HG03060 (cell line): Measurements from ENCODE around the gene FRS2.

Source experiments
- ATAC-seq: cut with Tn5 transposase; IDR thresholded peaks from one replicate; pipeline ENCODE4 v1.9.1; 2021; ENCODE audit warnings: low read depth, moderate number of reproducible peaks; ENCODE audit not compliant: unreplicated experiment

Gene FRS2

GRCh38 chr12:69497308-69498026 is 27.3 kb downstream of the FRS2 start:
- peak; percentile 89 for ATAC-seq

- no peak for ATAC-seq
These were observed 30.4 kb downstream of the FRS2 start for GRCh38 chr12:69500631-69501030.

GRCh38 chr12:69501154-69501895 is 31.1 kb downstream of the FRS2 start:
- no peak for ATAC-seq

GRCh38 chr12:69502345-69503081 is 32.3 kb downstream of the FRS2 start:
- no peak for ATAC-seq

- no peak for ATAC-seq
These were observed 37.9 kb downstream of the FRS2 start for GRCh38 chr12:69508091-69508490.

- ATAC-seq = no peak
These were observed 38.4 kb downstream of the FRS2 start for GRCh38 chr12:69508621-69509020.

- ATAC-seq = no peak
These were observed 39.1 kb downstream of the FRS2 start for GRCh38 chr12:69509308-69509736.

- ATAC-seq = no peak
These were observed 40.0 kb downstream of the FRS2 start for GRCh38 chr12:69509904-69510827.

- no peak for ATAC-seq
These were observed 40.8 kb downstream of the FRS2 start for GRCh38 chr12:69511016-69511415.

- ATAC-seq = no peak
These were observed 41.5 kb downstream of the FRS2 start for GRCh38 chr12:69511469-69512267.

- ATAC-seq = no peak
These were observed 42.6 kb downstream of the FRS2 start for GRCh38 chr12:69512820-69513219.

GRCh38 chr12:69513297-69513696 is 43.1 kb downstream of the FRS2 start:
- no peak for ATAC-seq

- no peak for ATAC-seq
These were observed 43.9 kb downstream of the FRS2 start for GRCh38 chr12:69514111-69514510.

GRCh38 chr12:69514845-69515244 is 44.7 kb downstream of the FRS2 start:
- no peak for ATAC-seq

- no peak for ATAC-seq
These were observed 45.3 kb downstream of the FRS2 start for GRCh38 chr12:69515394-69515930.

GRCh38 chr12:69516950-69517349 is 46.8 kb downstream of the FRS2 start:
- ATAC-seq = no peak

- no peak for ATAC-seq
These were observed 47.2 kb downstream of the FRS2 start for GRCh38 chr12:69517406-69517805.

GRCh38 chr12:69519871-69520270 is 49.7 kb downstream of the FRS2 start:
- no peak for ATAC-seq
